ENCODE measurements around the gene SIGLECL1. TPM values are rescaled to one million over a fixed set of nuclear protein-coding genes. Genes with fewer than 3 reads are reported as not detected.

Gene SIGLECL1
- total and polyA plus RNA-seq, 9 of the 15 experiments (the other 6 are each of a cell fraction or from before 2014, with no cell fraction given) = not detected

- TF ChIP-seq NRF1 (conservative IDR thresholded peaks at IDR 0.05 in 1 of 2, IDR thresholded peaks at IDR 0.05 in 1 of 2) (no peak), HMBOX1 (IDR thresholded peaks at IDR 0.05) (0 out of 2 replicates have a peak, but pooled peaks have one; percentile 26), SAFB2 (IDR thresholded peaks at IDR 0.05; ENCODE audit: borderline replicate concordance, low read depth, low read length, severe bottlenecking) (no peak), ZNF184 (CRISPR knock-in tag; IDR thresholded peaks at IDR 0.05) (no peak), ZNF77 (CRISPR knock-in tag; IDR thresholded peaks at IDR 0.05) (no peak), CSDE1 (IDR thresholded peaks at IDR 0.05) (no peak), FOXJ3 (CRISPR knock-in tag; IDR thresholded peaks at IDR 0.05) (no peak), ZNF75A (CRISPR knock-in tag; IDR thresholded peaks at IDR 0.05) (no peak), ARID2 (IDR thresholded peaks at IDR 0.05) (no peak), DPF2 (IDR thresholded peaks at IDR 0.05) (peak; percentile 82), KDM1A (IDR thresholded peaks at IDR 0.05) (peak; percentile 91 to 94), EGR1 (conservative IDR thresholded peaks at IDR 0.05) (no peak), ZNF398 (CRISPR knock-in tag; IDR thresholded peaks at IDR 0.05) (no peak), DLX4 (CRISPR knock-in tag; IDR thresholded peaks at IDR 0.05) (no peak), RBM34 (IDR thresholded peaks at IDR 0.05; ENCODE audit: borderline replicate concordance, insufficient read depth, low read length) (no peak), ZNF280A (IDR thresholded peaks at IDR 0.05; ENCODE audit: low read depth, partially characterized antibody) (no peak), HMG20B (CRISPR knock-in tag; IDR thresholded peaks at IDR 0.05) (no peak), ZEB2 (IDR thresholded peaks at IDR 0.05) (peak; percentile 69; the same call in 1 of the 2 replicates), NFE2 (IDR thresholded peaks at IDR 0.05; ENCODE audit: low read depth) (no peak), PHB (CRISPR knock-in tag; IDR thresholded peaks at IDR 0.05) (no peak), PHB2 (IDR thresholded peaks at IDR 0.05; ENCODE audit: low read depth) (peak; percentile 45; the same call in 1 of the 2 replicates), DMBX1 (CRISPR knock-in tag; IDR thresholded peaks at IDR 0.05; ENCODE audit: borderline replicate concordance) (no peak), SRSF3 (IDR thresholded peaks at IDR 0.05; ENCODE audit: insufficient read depth, low read length) (no peak), ZNF57 (CRISPR knock-in tag; IDR thresholded peaks at IDR 0.05) (no peak), STAT5A (IDR thresholded peaks at IDR 0.05; ENCODE audit: borderline replicate concordance, low read length) (peak; percentile 73), MCM3 (IDR thresholded peaks at IDR 0.05) (no peak), RBM14 (IDR thresholded peaks at IDR 0.05; ENCODE audit: borderline replicate concordance, insufficient read depth, low read depth, low read length) (no peak), SRSF9 (IDR thresholded peaks at IDR 0.05; ENCODE audit: borderline replicate concordance, low read depth, low read length) (no peak), MEIS2 (IDR thresholded peaks at IDR 0.05; ENCODE audit: partially characterized antibody) (peak; percentile 85)
Observed at GRCh38 chr19:51224163-51224641, 26.7 kb upstream of the SIGLECL1 start (continued).
